Mucosa of descending colon (tissue), 3 donors: ENCODE measurements around the gene MRAS. TPM values are rescaled to one million over a fixed set of nuclear protein-coding genes. Genes with fewer than 3 reads are reported as not detected.

Experiments
- ATAC-seq: fragments of 200-7000 bp; cut with Tn5 transposase; one replicate; pipeline ENCODE4 v1.9.1; 2020; ENCODE audit warnings: mild to moderate bottlenecking, moderate library complexity
- DNase-seq, 3 donors: peaks; one replicate each; pipeline ENCODE4 v3.0.0-alpha.2; 2020
- H3K36me3 ChIP-seq: fragments of 200-600 bp; one replicate; pipeline ENCODE4 v1.8.0; 2021; ENCODE audit warnings: low read depth, mild to moderate bottlenecking
- H3K4me1 ChIP-seq: fragments of 200-600 bp; one replicate; pipeline ENCODE4 v1.8.0; 2021; ENCODE audit warnings: low read depth, mild to moderate bottlenecking
- H3K4me3 ChIP-seq: fragments of 200-600 bp; one replicate; pipeline ENCODE4 v1.8.0; 2021; ENCODE audit warnings: mild to moderate bottlenecking
- H3K9me3 ChIP-seq: fragments of 200-600 bp; one replicate; pipeline ENCODE4 v1.8.0; 2021; ENCODE audit warnings: mild to moderate bottlenecking
- CTCF ChIP-seq: fragments of 200-600 bp; IDR thresholded peaks from one replicate; pipeline ENCODE4 v1.8.0; 2022; ENCODE audit warnings: antibody characterized with exemption, mild to moderate bottlenecking
- intact Hi-C, 2 donors: fragments of 100-400 bp; cut with DNase I in 1 of 2; cut with micrococcal nuclease in 1 of 2; formaldehyde crosslinking; loops; one replicate each; pipeline versions ENCODE4 v1.11.0 to v1.11.1; 2022; cut with DNase I, micrococcal nuclease
- total RNA-seq, 3 donors: library from RNA; stranded (reverse); fragmentation: NEBNext Ultra II Directional in 2 of 3; extraction: Animal tissue kit (Norgen Biotek cat#: 25700) in 2 of 3; gene quantifications; one replicate each; pipeline versions ENCODE4 v1.2.1 to v1.2.4, GENCODE V29; 2021 to 2023
- donor health status: DM: no; HTN: no; CAD: no; lungs with moderate emphysema.
- donor health status: DM: no; HTN: no; CAD: no.
- donor health status: DM: no; HTN: yes; CAD: no.

The MRAS gene
- total RNA-seq, 3 donors from 2014 or later: 2.5 to 37.6 (median 4.6) TPM

- H3K36me3 ChIP-seq: no peaks in the 10 kb centered on the region
- ATAC-seq (no peak), DNase-seq (no peak)
- no peak for TF ChIP-seq CTCF
- no peaks in the 10 kb centered on the region for H3K4me1 ChIP-seq
- intact Hi-C loops: no loop called here
- H3K4me3 ChIP-seq: no peak overlapping the region
- H3K9me3 ChIP-seq: no peaks in the 10 kb centered on the region
These were observed 96.9 kb downstream of the MRAS start for GRCh38 chr3:138445236-138445635.

- ATAC-seq: no peak
- Histone ChIP-seq H3K9me3 (no peaks in the 10 kb centered on the region), H3K4me3 (no peak overlapping the region), H3K4me1 (no peaks in the 10 kb centered on the region), H3K36me3 (no peaks in the 10 kb centered on the region)
- intact Hi-C loops: no loop called here
- no peak for TF ChIP-seq CTCF
- DNase-seq: no peak
These were observed 97.3 kb downstream of the MRAS start for GRCh38 chr3:138445654-138446053.

- intact Hi-C loops: no loop called here
- TF ChIP-seq CTCF: no peak
- Histone ChIP-seq H3K9me3 (no peaks in the 10 kb centered on the region), H3K36me3 (no peaks in the 10 kb centered on the region), H3K4me3 (no peak overlapping the region), H3K4me1 (no peaks in the 10 kb centered on the region)
- ATAC-seq (no peak), DNase-seq (no peak)
These were observed 100.3 kb downstream of the MRAS start for GRCh38 chr3:138448631-138449030.

GRCh38 chr3:138449490-138449889 lies 101.1 kb downstream of the MRAS start:
- DNase-seq: no peak
- no peaks in the 10 kb centered on the region for H3K36me3 ChIP-seq

GRCh38 chr3:138450181-138450580 lies 101.8 kb downstream of the MRAS start:
- H3K4me1 ChIP-seq: no peaks in the 10 kb centered on the region
- no peak for ATAC-seq
- no peak for DNase-seq
- H3K4me3 ChIP-seq: no peak overlapping the region
- no peak for TF ChIP-seq CTCF
- intact Hi-C loops: no loop called here
- H3K36me3 ChIP-seq: no peaks in the 10 kb centered on the region
- no peaks in the 10 kb centered on the region for H3K9me3 ChIP-seq

More at GRCh38 chr3:138449490-138449889, 101.1 kb downstream of the MRAS start:
- H3K9me3 ChIP-seq: no peaks in the 10 kb centered on the region
- intact Hi-C loops: no loop called here
- no peak for TF ChIP-seq CTCF
- H3K4me1 ChIP-seq: no peaks in the 10 kb centered on the region
- ATAC-seq: no peak
- H3K4me3 ChIP-seq: no peak overlapping the region
